H1 (cell line): ENCODE data around the gene SRGAP2C. TPM values are rescaled to one million over a fixed set of nuclear protein-coding genes. Genes with fewer than 3 reads are reported as not detected.
"Not testable (repeated sequence)": the region's sequence is repeated elsewhere in the genome, so short reads cannot be mapped to it uniquely, and the experiment has no call there.

Experiments used
- CTCF ChIA-PET: fragments of 300-600 bp; sonication (Branson Sonifier 250); formaldehyde crosslinking; loops from one replicate; lab custom pipeline; 2021; ENCODE audit not compliant: partially characterized antibody; lab: Charles Lee
- POLR2A ChIA-PET: fragments of 300-600 bp; sonication (Branson Sonifier 250); formaldehyde crosslinking; loops from one replicate; lab custom pipeline; 2021; ENCODE audit warnings: inconsistent platforms; ENCODE audit not compliant: partially characterized antibody; lab: Charles Lee
- DNase-seq, 2 experiments: peaks; one replicate each; pipeline versions ENCODE4 v3.0.0 to v3.0.0-alpha.2; 2010 to 2022; ENCODE audit warnings: low spot score in 2 of 2, low read depth in 1 of 2, mixed read lengths in 1 of 2
- FAIRE-seq: peaks from 2 replicates; lab custom pipeline; 2011; peaks lifted over from hg19 to GRCh38; lab: Jason Lieb, UNC
- H2AFZ ChIP-seq: 2 replicates; pipeline ENCODE4 v1.8.1; 2012; ENCODE audit warnings: low read length, inconsistent platforms
- H2AK5ac ChIP-seq: 2 replicates; pipeline ENCODE4 v1.6.1; 2013; ENCODE audit warnings: low read depth, low read length
- H2BK120ac ChIP-seq: replicated peaks from 2 replicates; pipeline ENCODE3; 2013; ENCODE audit warnings: low read depth, low read length, inconsistent platforms
- H2BK12ac ChIP-seq: 2 replicates; pipeline ENCODE4 v1.6.1; 2013; ENCODE audit warnings: low read depth, low read length
- H2BK15ac ChIP-seq: 2 replicates; pipeline ENCODE4 v1.6.1; 2013; ENCODE audit warnings: low read length
- H2BK20ac ChIP-seq: 2 replicates; pipeline ENCODE4 v1.6.1; 2013; ENCODE audit warnings: low read length
- H2BK5ac ChIP-seq: 2 replicates; pipeline ENCODE4 v1.6.1; 2013; ENCODE audit warnings: low read depth, low read length
- H3K14ac ChIP-seq: 2 replicates; pipeline ENCODE4 v1.6.1; 2013; ENCODE audit warnings: inconsistent platforms; ENCODE audit not compliant: insufficient read length
- H3K18ac ChIP-seq: 2 replicates; pipeline ENCODE4 v1.6.1; 2013; ENCODE audit warnings: low read length; ENCODE audit errors: extremely low read depth
- H3K23ac ChIP-seq: 2 replicates; pipeline ENCODE4 v1.6.1; 2013; ENCODE audit warnings: inconsistent platforms; ENCODE audit not compliant: insufficient read length
- H3K23me2 ChIP-seq: 2 replicates; pipeline ENCODE4 v1.6.1; 2013; ENCODE audit warnings: low read depth, low read length
- H3K27ac ChIP-seq: 2 replicates; pipeline ENCODE4 v1.6.1; 2011; ENCODE audit warnings: low read depth, low read length, inconsistent platforms
- H3K27me3 ChIP-seq, 4 experiments: replicated peaks in 1 of 4; 1 replicate in 1 of 4; 2 replicates in 3 of 4; pipeline versions ENCODE4 v1.6.1 to v1.8.1; 2011 to 2013; ENCODE audit warnings: low read length in 3 of 4, mild to moderate bottlenecking in 3 of 4, inconsistent platforms in 2 of 4, mixed read lengths in 2 of 4, moderate library complexity in 1 of 4; ENCODE audit not compliant: control insufficient read depth in 3 of 4, insufficient read depth in 3 of 4; ENCODE audit errors: extremely low read depth in 1 of 4
- H3K36me3 ChIP-seq, 4 experiments: 2 replicates each; pipeline versions ENCODE4 v1.6.1 to v1.8.1; 2011 to 2013; ENCODE audit warnings: mild to moderate bottlenecking in 4 of 4, low read length in 3 of 4, moderate library complexity in 2 of 4, control low read depth in 1 of 4, inconsistent platforms in 1 of 4; ENCODE audit not compliant: insufficient read depth in 4 of 4, control insufficient read depth in 2 of 4
- H3K4ac ChIP-seq: replicated peaks from 2 replicates; pipeline ENCODE3; 2013; ENCODE audit warnings: low read length, low read depth, mixed read lengths, inconsistent platforms; ENCODE audit not compliant: insufficient read length
- H3K4me1 ChIP-seq, 4 experiments: replicated peaks in 1 of 4; 1 replicate in 1 of 4; 2 replicates in 3 of 4; pipeline versions ENCODE4 v1.6.1 to v1.8.1; 2011 to 2013; ENCODE audit warnings: low read length in 3 of 4, inconsistent platforms in 2 of 4, mixed read lengths in 1 of 4; ENCODE audit not compliant: insufficient read depth in 4 of 4, control insufficient read depth in 3 of 4
- H3K4me2 ChIP-seq, 2 experiments: 2 replicates each; pipeline versions ENCODE4 v1.6.1 to v1.8.1; 2011 to 2013; ENCODE audit warnings: low read depth in 2 of 2, low read length in 2 of 2, control low read depth in 1 of 2, inconsistent platforms in 1 of 2, mild to moderate bottlenecking in 1 of 2; ENCODE audit not compliant: insufficient read depth in 1 of 2
- H3K4me3 ChIP-seq, 4 experiments: fragments of 200-600, 300-600 bp in 1 of 4; sonication (generic), shearing (Covaris generic), sonication (Bioruptor Twin) in 1 of 4; 2 replicates each; pipeline versions ENCODE4 v1.5.1 to v1.8.1; 2011 to 2016; ENCODE audit warnings: low read length in 4 of 4, low read depth in 3 of 4, control low read depth in 2 of 4, inconsistent platforms in 2 of 4, mild to moderate bottlenecking in 2 of 4, mixed read lengths in 1 of 4, moderate library complexity in 1 of 4; ENCODE audit not compliant: insufficient read depth in 2 of 4; ENCODE audit errors: extremely low read depth in 1 of 4
- H3K56ac ChIP-seq: replicated peaks from 2 replicates; pipeline ENCODE3; 2013; ENCODE audit warnings: low read depth, mild to moderate bottlenecking, mixed read lengths, low read length, inconsistent platforms; ENCODE audit not compliant: insufficient read length
- H3K79me1 ChIP-seq: 2 replicates; pipeline ENCODE4 v1.6.1; 2013; ENCODE audit warnings: low read depth, low read length, control low read depth
- H3K79me2 ChIP-seq, 2 experiments: 2 replicates each; pipeline versions ENCODE4 v1.6.1 to v1.8.1; 2012 to 2013; ENCODE audit warnings: low read length in 2 of 2, mild to moderate bottlenecking in 2 of 2, inconsistent platforms in 1 of 2; ENCODE audit not compliant: insufficient read depth in 2 of 2, control insufficient read depth in 1 of 2
- H3K9ac ChIP-seq, 4 experiments: replicated peaks in 1 of 4; 1 replicate in 1 of 4; 2 replicates in 3 of 4; pipeline versions ENCODE4 v1.6.1 to v1.8.1; 2011 to 2013; ENCODE audit warnings: low read depth in 3 of 4, low read length in 3 of 4, control low read depth in 2 of 4, mild to moderate bottlenecking in 2 of 4, moderate library complexity in 2 of 4, inconsistent platforms in 1 of 4; ENCODE audit errors: extremely low read depth in 1 of 4
- H3K9me3 ChIP-seq, 2 experiments: 2 replicates each; pipeline versions ENCODE4 v1.6.1 to v1.8.1; 2012 to 2013; ENCODE audit warnings: mild to moderate bottlenecking in 2 of 2, moderate library complexity in 2 of 2, control low read depth in 1 of 2, inconsistent platforms in 1 of 2, low read depth in 1 of 2, low read length in 1 of 2, mixed read lengths in 1 of 2; ENCODE audit not compliant: insufficient read depth in 2 of 2
- H4K20me1 ChIP-seq, 2 experiments: replicated peaks in 1 of 2; 2 replicates each; pipeline versions ENCODE3 to v1.8.1; 2011 to 2013; ENCODE audit warnings: inconsistent platforms in 2 of 2, low read length in 2 of 2, mild to moderate bottlenecking in 1 of 2; ENCODE audit not compliant: insufficient read depth in 2 of 2, control insufficient read depth in 1 of 2
- H4K5ac ChIP-seq: 2 replicates; pipeline ENCODE4 v1.6.1; 2013; ENCODE audit warnings: low read length, low read depth, mixed read lengths, inconsistent platforms; ENCODE audit not compliant: insufficient read length
- H4K8ac ChIP-seq: 2 replicates; pipeline ENCODE4 v1.8.0; 2013; ENCODE audit warnings: mild to moderate bottlenecking, moderate library complexity, low read length, inconsistent platforms; ENCODE audit not compliant: insufficient read depth; ENCODE audit errors: extremely low read depth
- H4K91ac ChIP-seq: replicated peaks from 2 replicates; pipeline ENCODE3; 2013; ENCODE audit warnings: low read length, mixed read lengths, inconsistent platforms; ENCODE audit not compliant: insufficient read length
- WGBS, 2 experiments: shearing (Covaris generic) in 1 of 2; methylation state at CpG; one replicate each; pipeline versions ENCODE4 v1.1.6 to v1.1.7; 2013 to 2015; ENCODE audit warnings: low lambda C conversion rate in 2 of 2, mixed read lengths in 2 of 2, inconsistent platforms in 1 of 2, low coverage in 1 of 2, missing lambda C conversion rate in 1 of 2; ENCODE audit not compliant: insufficient replicate concordance in 2 of 2, insufficient coverage in 1 of 2, insufficient read length in 1 of 2; ENCODE audit errors: extremely low coverage in 1 of 2, missing lambda C conversion rate in 1 of 2; 5-methylcytosine and 5-hydroxymethylcytosine counted together
- polyA plus RNA-seq, 7 experiments: library from polyadenylated mRNA; depleted of rRNA in 3 of 7; stranded (reverse) in 5 of 7; unstranded in 2 of 7; fragments of >200 nt in 5 of 7; fragments of 200-250 nt in 2 of 7; gene quantifications; 1 replicate in 5 of 7; 2 replicates in 1 of 7; 4 replicates in 1 of 7; pipeline versions ENCODE4 v1.2.1 to v1.2.3, GENCODE V29; 2011 to 2013; ENCODE audit warnings: missing spikeins in 2 of 7, mixed read lengths in 2 of 7
- total RNA-seq: library from RNA; stranded (reverse); fragmentation: NEBNext Ultra II Directional; extraction: Animal tissue kit (Norgen Biotek cat#: 25700); gene quantifications from 2 replicates; pipeline ENCODE4 v1.2.1, GENCODE V29; 2021

SRGAP2C gene
- total and polyA plus RNA-seq, 2 of the 8 experiments (the other 6 are each of a cell fraction or from before 2014, with no cell fraction given) = 2.5 to 25.2 TPM

DNA sequence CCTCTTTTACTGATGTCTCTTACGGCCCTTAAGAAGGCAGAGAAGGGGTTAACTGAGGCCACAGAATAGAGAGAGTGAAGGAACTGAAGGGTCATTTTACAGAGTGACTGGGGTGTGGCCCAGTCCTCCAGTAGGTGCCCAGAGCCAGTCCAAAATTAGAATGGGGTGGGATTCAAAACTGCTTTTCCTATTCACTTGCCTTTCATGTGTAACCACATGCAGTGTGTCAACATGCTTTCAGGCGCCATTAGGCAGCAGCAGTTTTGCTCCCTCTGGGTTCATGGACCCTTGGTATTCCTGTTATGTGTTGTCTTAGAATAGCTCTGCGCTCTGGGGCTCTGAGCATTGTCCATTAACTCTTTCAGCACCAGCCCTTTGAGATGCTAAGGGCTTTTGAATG, 123.0 kb downstream of the SRGAP2C start:
- CTCF ChIA-PET, POLR2A ChIA-PET, H2BK5ac ChIP-seq, FAIRE-seq, H2BK15ac ChIP-seq, H3K27me3 ChIP-seq, H3K23me2 ChIP-seq, H3K4me1 ChIP-seq, H3K4me2 ChIP-seq, H3K4ac ChIP-seq, H3K36me3 ChIP-seq, H3K79me2 ChIP-seq, H3K14ac ChIP-seq, DNase-seq, H4K91ac ChIP-seq, H3K56ac ChIP-seq, H4K5ac ChIP-seq, H2AK5ac ChIP-seq, H2BK20ac ChIP-seq, H2AFZ ChIP-seq, H3K9ac ChIP-seq, H2BK12ac ChIP-seq, H3K27ac ChIP-seq, H4K20me1 ChIP-seq, H3K18ac ChIP-seq, H3K79me1 ChIP-seq, H2BK120ac ChIP-seq, H4K8ac ChIP-seq, H3K9me3 ChIP-seq, H3K23ac ChIP-seq, H3K4me3 ChIP-seq: not testable (repeated sequence)
- 59% methylated on average over 2 of the region's 3 CpGs; no CpG with 5 or more reads in 1 of the 2 experiments for WGBS, 2 experiments

DNA sequence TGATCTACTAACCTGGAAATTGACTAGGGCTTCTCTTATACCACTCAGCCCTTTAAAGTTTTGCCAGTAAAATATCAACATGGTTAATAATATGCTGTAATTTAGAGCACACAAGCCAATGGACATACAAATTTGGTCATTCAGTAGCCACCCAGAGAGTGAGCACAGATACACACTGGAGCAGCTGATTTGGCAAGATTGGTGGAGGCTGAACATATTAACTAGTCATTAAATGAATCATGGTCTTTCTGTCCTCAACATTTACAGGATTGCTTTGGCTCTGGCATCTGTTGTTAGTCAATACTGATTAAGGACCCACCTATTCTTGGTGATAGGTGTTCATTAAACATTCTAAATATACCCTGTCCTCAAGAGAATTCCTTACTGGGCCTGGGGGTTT, 130.7 kb downstream of the SRGAP2C start:
- H3K36me3 ChIP-seq, H3K4me3 ChIP-seq, H3K4me2 ChIP-seq, H3K14ac ChIP-seq, H3K27ac ChIP-seq, H3K79me1 ChIP-seq, H2AK5ac ChIP-seq, H2BK120ac ChIP-seq, H2BK20ac ChIP-seq, CTCF ChIA-PET, FAIRE-seq, H3K4ac ChIP-seq, H3K18ac ChIP-seq, H2BK5ac ChIP-seq, DNase-seq, H4K8ac ChIP-seq, H4K20me1 ChIP-seq, H2BK15ac ChIP-seq, H3K4me1 ChIP-seq, H4K5ac ChIP-seq, POLR2A ChIA-PET, H4K91ac ChIP-seq, H3K79me2 ChIP-seq, H2AFZ ChIP-seq, H3K23me2 ChIP-seq, H2BK12ac ChIP-seq, H3K56ac ChIP-seq, H3K9me3 ChIP-seq, H3K27me3 ChIP-seq, H3K9ac ChIP-seq, H3K23ac ChIP-seq: not testable (repeated sequence)
